Vagina (tissue), 2 donors: ENCODE data around the gene FBXL16.

Experiments
- CTCF ChIP-seq, 3 experiments: fragments of 450-650 bp in 2 of 3; fragments of 200-600 bp in 1 of 3; sonication (generic) in 1 of 3; IDR thresholded peaks; one replicate each; pipeline ENCODE4 v1.5.1; 2017 to 2019; ENCODE audit warnings: antibody characterized with exemption in 3 of 3, mild to moderate bottlenecking in 2 of 3, moderate library complexity in 2 of 3
- POLR2A ChIP-seq, 2 donors: fragments of 450-650 bp; IDR thresholded peaks; one replicate each; pipeline ENCODE4 v1.6.1; 2017; ENCODE audit warnings: antibody characterized with exemption in 2 of 2, mild to moderate bottlenecking in 2 of 2, moderate library complexity in 2 of 2

- TF ChIP-seq CTCF (IDR thresholded peaks at IDR 0.05) (no peak), POLR2A (IDR thresholded peaks at IDR 0.05) (no peak)
These were observed 21.8 kb upstream of the FBXL16 start for GRCh38 chr16:727291-727977.
